HepG2 (cell line): ENCODE data around the gene CLEC2B. TPM values are rescaled to one million over a fixed set of nuclear protein-coding genes. Genes with fewer than 3 reads are reported as not detected.

Source experiments
- ATAC-seq: fragments of 200-7000 bp; cut with Tn5 transposase; 3 replicates; pipeline ENCODE4 v1.9.1; 2020; ENCODE audit warnings: mild to moderate bottlenecking, moderate library complexity
- BruUV-seq: library from RNA; stranded (reverse); fragments of 400-500 nt; replicated peaks from 2 replicates; lab custom pipeline; 2021; lab: Mats Ljungman, UMichigan
- CTCF ChIA-PET: fragments of 300-600 bp; formaldehyde crosslinking; extraction: SDS; loops from one replicate; lab custom pipeline; 2021; ENCODE audit warnings: low total read pairs, inconsistent platforms, low intra/inter-chr PET ratio; lab: Yijun Ruan, JAX
- POLR2A ChIA-PET: fragments of 350-600 bp; sonication (Branson Sonifier 250); formaldehyde crosslinking; loops from one replicate; lab custom pipeline; 2020; ENCODE audit warnings: antibody characterized with exemption, inconsistent platforms; lab: Yijun Ruan, JAX
- DNase-seq: peaks from one replicate; pipeline ENCODE4 v3.0.0-alpha.2; 2015; ENCODE audit warnings: low spot score
- FAIRE-seq: peaks from 3 replicates; lab custom pipeline; 2011; peaks lifted over from hg19 to GRCh38; lab: Jason Lieb, UNC
- H2AFZ ChIP-seq: one replicate; pipeline ENCODE4 v1.6.1; 2011; ENCODE audit warnings: low read length, inconsistent platforms
- H3K27ac ChIP-seq: fragments of 300-600 bp; 3 replicates; pipeline ENCODE4 v1.8.0; 2011; ENCODE audit warnings: mixed run types, mild to moderate bottlenecking, mixed read lengths, low read length, inconsistent platforms; ENCODE audit not compliant: insufficient read depth; ENCODE audit errors: extremely low read length
- H3K27me3 ChIP-seq, 2 experiments: fragments of 200-600 bp in 1 of 2; 2 replicates in 1 of 2; 3 replicates in 1 of 2; pipeline versions ENCODE4 v1.6.0 to v1.8.0; 2011; ENCODE audit warnings: low read length in 2 of 2, mild to moderate bottlenecking in 2 of 2, moderate library complexity in 2 of 2, inconsistent platforms in 1 of 2; ENCODE audit not compliant: insufficient read depth in 2 of 2, control insufficient read depth in 1 of 2
- H3K36me3 ChIP-seq, 2 experiments: fragments of 200-600 bp in 1 of 2; replicated peaks in 1 of 2; 2 replicates in 1 of 2; 3 replicates in 1 of 2; pipeline versions ENCODE4 v1.5.1 to v1.8.0; 2011; ENCODE audit warnings: low read length in 2 of 2, inconsistent platforms in 1 of 2; ENCODE audit not compliant: insufficient read depth in 2 of 2, control insufficient read depth in 1 of 2
- H3K4me1 ChIP-seq: 2 replicates; pipeline ENCODE4 v1.5.1; 2012; ENCODE audit warnings: low read length, inconsistent platforms; ENCODE audit not compliant: insufficient read depth
- H3K4me2 ChIP-seq: 2 replicates; pipeline ENCODE4 v1.6.0; 2011; ENCODE audit warnings: low read depth, low read length, inconsistent platforms
- H3K4me3 ChIP-seq, 3 experiments: fragments of 200-600 bp in 1 of 3; sonication (generic), shearing (Covaris generic) in 1 of 3; replicated peaks in 1 of 3; 2 replicates each; pipeline ENCODE4 v1.5.1; 2011 to 2016; ENCODE audit warnings: low read length in 3 of 3, inconsistent platforms in 2 of 3, low read depth in 2 of 3, mild to moderate bottlenecking in 2 of 3, control low read depth in 1 of 3, mixed read lengths in 1 of 3; ENCODE audit not compliant: insufficient read depth in 1 of 3
- H3K79me2 ChIP-seq: one replicate; pipeline ENCODE4 v1.6.1; 2011; ENCODE audit warnings: low read length, inconsistent platforms; ENCODE audit not compliant: insufficient read depth
- H3K9ac ChIP-seq: 2 replicates; pipeline ENCODE4 v1.6.0; 2011; ENCODE audit warnings: mild to moderate bottlenecking, low read depth, low read length, inconsistent platforms; ENCODE audit not compliant: insufficient read depth
- H3K9me3 ChIP-seq: 2 replicates; pipeline ENCODE4 v1.5.1; 2012; ENCODE audit warnings: mild to moderate bottlenecking, low read length
- H4K20me1 ChIP-seq: 2 replicates; pipeline ENCODE4 v1.6.0; 2011; ENCODE audit warnings: inconsistent platforms, mild to moderate bottlenecking, low read length, moderate library complexity; ENCODE audit not compliant: insufficient read depth
- NCOR1 ChIP-seq: fragments of 200-600 bp; sonication (generic); IDR thresholded peaks from 2 replicates; pipeline ENCODE4 v1.7.0; 2017; ENCODE audit warnings: antibody characterized with exemption, low read length, borderline replicate concordance
- SNAPC4 ChIP-seq: sonication (generic); formaldehyde crosslinking; IDR thresholded peaks from 2 replicates; pipeline ENCODE4 v1.4.0; 2020; ENCODE audit warnings: mild to moderate bottlenecking, missing genetic modification reagents
- in situ Hi-C: cut with HindIII; loops from 2 replicates; pipeline ENCODE4 v1.10.0; 2017; ENCODE audit warnings: low pct_unique_long_range_greater_than_20kb; ENCODE audit not compliant: extremely low pct_ligation_motif_present
- intact Hi-C: fragments of 100-400 bp; cut with micrococcal nuclease; formaldehyde crosslinking; loops from one replicate; pipeline ENCODE4 v1.10.0; 2022; ENCODE audit not compliant: unreplicated experiment
- polyA plus RNA-seq, 8 experiments: library from polyadenylated mRNA; depleted of rRNA in 3 of 8; stranded (reverse) in 7 of 8; unstranded in 1 of 8; fragments of >200 nt; fragmentation: Illumina TruSeq in 4 of 8; extraction: Trizol in 4 of 8; gene quantifications; 2 replicates each; pipeline versions ENCODE4 v1.2.1 to v1.2.3, GENCODE V29; 2011 to 2016; ENCODE audit warnings: low read depth in 4 of 8, missing spikeins in 1 of 8, mixed read lengths in 1 of 8; ENCODE audit not compliant: insufficient read depth in 1 of 8
- total RNA-seq, 5 experiments: library from RNA; depleted of rRNA; stranded (reverse); fragments of >200 nt; fragmentation: Illumina TruSeq; extraction: Trizol; gene quantifications; 2 replicates each; pipeline ENCODE4 v1.2.3, GENCODE V29; 2016; ENCODE audit warnings: low read depth in 1 of 5

Gene CLEC2B
- total and polyA plus RNA-seq, 2 of the 13 experiments (the other 11 are each of a cell fraction or from before 2014, with no cell fraction given): not detected

GRCh38 chr12:9911708-9912107, 42.6 kb upstream of the CLEC2B start:
- no peaks in the 10 kb centered on the region for H4K20me1 ChIP-seq
- intact Hi-C loops: no loop called here
- no peak overlapping the region for H3K4me2 ChIP-seq
- CTCF ChIA-PET: no interaction called here
- in situ Hi-C loops: no loop called here
- no peak overlapping the region for H2AFZ ChIP-seq
- H3K36me3 ChIP-seq: no peaks in the 10 kb centered on the region
- POLR2A ChIA-PET: no interaction called here
- no peak overlapping the region for H3K27ac ChIP-seq
- H3K4me1 ChIP-seq: no peaks in the 10 kb centered on the region
- FAIRE-seq (no peak), DNase-seq (no peak), ATAC-seq (no peak)
- TF ChIP-seq NCOR1 (no peak), SNAPC4 (CRISPR knock-in tag) (no peak)
- H3K4me3 ChIP-seq: no peak overlapping the region
- H3K79me2 ChIP-seq: no peaks in the 10 kb centered on the region
- BruUV-seq: no TSS peak
- H3K9me3 ChIP-seq: peaks cover 32% of the 10 kb centered on the region
- H3K9ac ChIP-seq: no peak overlapping the region
- peaks cover 0 to 7% of the 10 kb centered on the region in 2 experiments; a peak in 2 of 5 replicates for H3K27me3 ChIP-seq
